Gastroesophageal sphincter (tissue), 4 donors: Measurements from ENCODE around the gene PLXNA2. TPM values are rescaled to one million over a fixed set of nuclear protein-coding genes. Genes with fewer than 3 reads are reported as not detected.

Experiments
- ATAC-seq: fragments of 150-250 bp; one replicate; pipeline ENCODE4 v1.9.1; 2016; ENCODE audit warnings: mild to moderate bottlenecking, moderate library complexity
- H3K27ac ChIP-seq, 4 donors: fragments of 200-600 bp; sonication (generic) in 3 of 4; 1 replicate in 3 of 4; 2 replicates in 1 of 4; pipeline ENCODE4 v1.5.1; 2016 to 2019
- H3K27me3 ChIP-seq: fragments of 200-600 bp; sonication (generic); one replicate; pipeline ENCODE4 v1.5.1; 2019
- H3K36me3 ChIP-seq, 2 donors: fragments of 200-600 bp; sonication (generic); one replicate each; pipeline ENCODE4 v1.5.1; 2019; ENCODE audit warnings: control low read depth in 1 of 2
- H3K4me1 ChIP-seq, 3 donors: fragments of 200-600 bp; sonication (generic); 1 replicate in 2 of 3; 2 replicates in 1 of 3; pipeline ENCODE4 v1.5.1; 2016 to 2019; ENCODE audit warnings: control low read depth in 2 of 3
- H3K4me3 ChIP-seq, 2 donors: fragments of 200-600 bp; sonication (generic); one replicate each; pipeline ENCODE4 v1.5.1; 2019; ENCODE audit warnings: mild to moderate bottlenecking in 1 of 2, moderate library complexity in 1 of 2
- H3K9me3 ChIP-seq, 3 donors: fragments of 200-600 bp; sonication (generic); one replicate each; pipeline ENCODE4 v1.5.1; 2017 to 2019; ENCODE audit warnings: control low read depth in 2 of 3
- EP300 ChIP-seq: sonication (generic); formaldehyde crosslinking; IDR thresholded peaks from one replicate; pipeline ENCODE4 v1.6.1; 2017; ENCODE audit warnings: antibody characterized with exemption, mild to moderate bottlenecking
- POLR2A ChIP-seq, 2 donors: fragments of 450-650 bp; IDR thresholded peaks; one replicate each; pipeline ENCODE4 v1.6.1; 2017; ENCODE audit warnings: antibody characterized with exemption in 2 of 2, mild to moderate bottlenecking in 2 of 2, moderate library complexity in 1 of 2
- POLR2AphosphoS5 ChIP-seq: sonication (generic); formaldehyde crosslinking; IDR thresholded peaks from one replicate; pipeline ENCODE4 v1.6.1; 2017; ENCODE audit warnings: antibody characterized with exemption
- WGBS, 2 donors: methylation state at CpG; one replicate each; pipeline ENCODE4 v1.1.5; 2018; ENCODE audit warnings: low coverage in 1 of 2; 5-methylcytosine and 5-hydroxymethylcytosine counted together
- total RNA-seq, 4 donors: library from RNA; depleted of rRNA; stranded (reverse); fragments of >200 nt; gene quantifications; one replicate each; pipeline ENCODE4 v1.1.0, GENCODE V29; 2016
- TF ChIP-seq, protein P1 (sequence below), 4 experiments: fragments of 200-600 bp in 2 of 4; fragments of 450-650 bp in 2 of 4; sonication (generic) in 1 of 4; IDR thresholded peaks; one replicate each; pipeline ENCODE4 v1.5.1; 2017 to 2019; ENCODE audit warnings: antibody characterized with exemption in 4 of 4, mild to moderate bottlenecking in 2 of 4, moderate library complexity in 2 of 4

Gene PLXNA2
- total RNA-seq, 4 donors from 2014 or later, result 12.5 to 38.3 (median 32.0) TPM

DNA sequence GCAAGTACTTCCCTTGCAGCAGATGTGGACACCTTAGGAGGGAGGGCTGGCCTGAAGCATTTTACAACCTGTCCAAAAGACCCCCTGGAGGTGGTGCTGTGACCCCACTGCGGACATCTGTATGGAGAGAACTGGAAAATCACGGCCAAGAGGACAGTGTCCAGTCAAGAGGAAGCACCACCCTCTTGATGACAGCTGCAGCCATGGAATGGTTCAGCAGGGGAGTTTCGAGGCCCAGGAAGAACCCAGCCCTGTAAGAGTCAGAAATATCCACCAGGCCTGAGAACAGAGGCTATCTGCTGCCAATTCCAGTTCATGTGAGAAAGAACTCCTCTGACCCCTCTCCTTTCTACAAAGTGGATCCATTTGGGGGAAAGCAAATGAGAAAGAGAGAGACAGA, 126.8 kb downstream of the PLXNA2 start:
- Histone ChIP-seq H3K4me3 (no peak overlapping the region), H3K27ac (no peak overlapping the region), H3K27me3 (no peaks in the 10 kb centered on the region), H3K4me1 (peaks cover 0 to 38% (median 0%) of the 10 kb centered on the region in 3 donors), H3K9me3 (no peaks in the 10 kb centered on the region), H3K36me3 (peaks cover 0 to 5% of the 10 kb centered on the region in 2 donors)
- no peak for ATAC-seq
- 53% methylated on average over 3 of the region's 3 CpGs; no CpG with 5 or more reads in 1 of the 2 donors for WGBS, 2 donors
- no peak for TF ChIP-seq POLR2A (IDR thresholded peaks at IDR 0.05)
- no peak for TF ChIP-seq POLR2AphosphoS5
- no peak for TF ChIP-seq EP300
- TF ChIP-seq, protein P1, sequence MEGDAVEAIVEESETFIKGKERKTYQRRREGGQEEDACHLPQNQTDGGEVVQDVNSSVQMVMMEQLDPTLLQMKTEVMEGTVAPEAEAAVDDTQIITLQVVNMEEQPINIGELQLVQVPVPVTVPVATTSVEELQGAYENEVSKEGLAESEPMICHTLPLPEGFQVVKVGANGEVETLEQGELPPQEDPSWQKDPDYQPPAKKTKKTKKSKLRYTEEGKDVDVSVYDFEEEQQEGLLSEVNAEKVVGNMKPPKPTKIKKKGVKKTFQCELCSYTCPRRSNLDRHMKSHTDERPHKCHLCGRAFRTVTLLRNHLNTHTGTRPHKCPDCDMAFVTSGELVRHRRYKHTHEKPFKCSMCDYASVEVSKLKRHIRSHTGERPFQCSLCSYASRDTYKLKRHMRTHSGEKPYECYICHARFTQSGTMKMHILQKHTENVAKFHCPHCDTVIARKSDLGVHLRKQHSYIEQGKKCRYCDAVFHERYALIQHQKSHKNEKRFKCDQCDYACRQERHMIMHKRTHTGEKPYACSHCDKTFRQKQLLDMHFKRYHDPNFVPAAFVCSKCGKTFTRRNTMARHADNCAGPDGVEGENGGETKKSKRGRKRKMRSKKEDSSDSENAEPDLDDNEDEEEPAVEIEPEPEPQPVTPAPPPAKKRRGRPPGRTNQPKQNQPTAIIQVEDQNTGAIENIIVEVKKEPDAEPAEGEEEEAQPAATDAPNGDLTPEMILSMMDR (IDR thresholded peaks at IDR 0.05), result no peak

DNA sequence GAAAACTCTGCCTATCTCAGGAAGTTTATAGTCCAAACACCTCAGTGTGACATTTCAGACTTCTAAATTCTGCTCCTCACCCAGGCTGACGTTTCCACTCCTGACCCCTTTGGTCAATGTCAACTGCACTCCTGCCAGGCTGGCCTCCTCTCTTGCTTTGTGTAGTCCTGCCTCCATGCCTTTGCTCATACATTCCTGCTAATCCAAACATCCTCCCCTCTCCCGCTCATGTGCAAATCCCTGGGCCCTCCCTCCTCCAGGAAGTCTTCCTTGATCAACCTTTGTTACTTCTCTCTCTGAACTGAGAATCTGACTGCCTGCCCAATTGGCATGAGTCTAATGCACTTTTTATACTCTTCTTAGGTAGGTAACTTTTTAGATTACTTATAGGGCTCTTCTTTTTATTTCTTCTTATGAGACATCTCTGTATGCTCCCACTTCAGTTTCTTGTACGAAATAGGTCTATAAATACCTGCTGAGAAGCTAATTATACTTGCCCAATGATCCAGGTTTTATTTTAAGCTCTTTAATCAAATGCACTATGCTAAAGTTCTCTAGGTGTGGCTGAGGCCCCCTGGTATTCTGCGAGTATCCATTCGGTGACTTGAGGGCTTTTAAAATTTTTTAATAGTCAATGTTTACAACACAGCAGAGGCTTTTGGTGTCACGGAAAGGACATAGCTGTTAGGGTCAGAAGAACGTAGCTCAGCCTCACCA, 128.1 kb downstream of the PLXNA2 start:
- Histone ChIP-seq H3K36me3 (peaks cover 0 to 5% of the 10 kb centered on the region in 2 donors), H3K9me3 (no peaks in the 10 kb centered on the region), H3K4me1 (peaks cover 0 to 38% (median 0%) of the 10 kb centered on the region in 3 donors), H3K27ac (no peak overlapping the region), H3K27me3 (no peaks in the 10 kb centered on the region), H3K4me3 (no peak overlapping the region)
- no peak for ATAC-seq
- TF ChIP-seq, protein P1 (IDR thresholded peaks at IDR 0.05), result no peak
- TF ChIP-seq POLR2A (IDR thresholded peaks at IDR 0.05), result no peak
- no peak for TF ChIP-seq EP300
- no peak for TF ChIP-seq POLR2AphosphoS5
- 43 to 54% methylated on average over 7 of the region's 7 CpGs for WGBS, 2 donors

- Histone ChIP-seq H3K27ac (no peak overlapping the region), H3K36me3 (peaks cover 0 to 5% of the 10 kb centered on the region in 2 donors), H3K27me3 (no peaks in the 10 kb centered on the region), H3K9me3 (no peaks in the 10 kb centered on the region), H3K4me3 (no peak overlapping the region), H3K4me1 (peaks cover 0 to 28% (median 0%) of the 10 kb centered on the region in 3 donors)
- no peak for TF ChIP-seq EP300
- TF ChIP-seq, protein P1 (IDR thresholded peaks at IDR 0.05), result no peak
- no peak for TF ChIP-seq POLR2A (IDR thresholded peaks at IDR 0.05)
- TF ChIP-seq POLR2AphosphoS5, result no peak
- no peak for ATAC-seq
Observed at GRCh38 chr1:208113011-208113410, 131.2 kb downstream of the PLXNA2 start.

DNA sequence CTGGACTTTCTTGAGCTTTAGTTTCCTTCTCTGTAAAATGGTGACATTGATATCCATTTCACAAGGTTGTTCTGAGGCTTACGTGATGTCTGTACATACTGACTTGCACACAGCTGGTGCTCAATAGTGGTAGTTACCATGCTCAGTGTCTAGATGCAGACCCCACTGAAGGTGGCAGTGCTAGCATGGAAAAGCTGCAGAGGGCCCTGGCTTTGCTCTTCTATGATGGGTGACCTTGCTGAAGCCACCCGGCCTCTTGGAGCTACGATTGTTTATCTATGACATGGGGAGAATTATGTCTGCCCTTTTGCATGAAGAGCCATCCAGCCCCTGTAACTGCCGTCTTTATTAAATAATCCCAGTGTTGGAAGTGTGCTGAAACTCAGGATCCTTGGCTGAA, 131.8 kb downstream of the PLXNA2 start:
- WGBS, 2 donors, result 100% methylated on average over 1 to 2 of the region's 4 CpGs
- Histone ChIP-seq H3K36me3 (peaks cover 0 to 5% of the 10 kb centered on the region in 2 donors), H3K4me1 (peaks cover 0 to 28% (median 0%) of the 10 kb centered on the region in 3 donors), H3K9me3 (no peaks in the 10 kb centered on the region), H3K27ac (no peak overlapping the region), H3K4me3 (no peak overlapping the region), H3K27me3 (no peaks in the 10 kb centered on the region)
- TF ChIP-seq EP300 (no peak), POLR2AphosphoS5 (no peak), POLR2A (IDR thresholded peaks at IDR 0.05) (no peak)
- TF ChIP-seq, protein P1 (IDR thresholded peaks at IDR 0.05), result no peak
- ATAC-seq, result no peak

- Histone ChIP-seq H3K4me3 (no peak overlapping the region), H3K27ac (no peak overlapping the region), H3K36me3 (peaks cover 0 to 5% of the 10 kb centered on the region in 2 donors), H3K4me1 (peaks cover 0 to 28% (median 0%) of the 10 kb centered on the region in 3 donors), H3K27me3 (no peaks in the 10 kb centered on the region), H3K9me3 (no peaks in the 10 kb centered on the region)
- WGBS, 2 donors, result 80 to 93% methylated on average over 2 to 3 of the region's 4 CpGs
- no peak for ATAC-seq
- TF ChIP-seq POLR2A (IDR thresholded peaks at IDR 0.05) (no peak), POLR2AphosphoS5 (no peak), EP300 (no peak)
- TF ChIP-seq, protein P1 (IDR thresholded peaks at IDR 0.05), result no peak
Observed at GRCh38 chr1:208111646-208112190, 132.5 kb downstream of the PLXNA2 start.
